Lung microvascular endothelial cell (primary cell): ENCODE measurements around the gene KIF6. TPM values are rescaled to one million over a fixed set of nuclear protein-coding genes. Genes with fewer than 3 reads are reported as not detected.
A peak's percentile ranks its signal among the peaks of the same experiment; 100 is the strongest.
"Not testable (repeated sequence)": the region's sequence is repeated elsewhere in the genome, so short reads cannot be mapped to it uniquely, and the experiment has no call there.

Experiments used
- DNase-seq, 2 donors: peaks; one replicate each; pipeline versions ENCODE4 v3.0.0 to v3.0.0-alpha.2; 2010; ENCODE audit warnings: low read depth in 2 of 2
- total RNA-seq: library from RNA; depleted of rRNA; stranded (reverse); fragments of >200 nt; gene quantifications from 2 replicates; pipeline ENCODE4 v1.2.1, GENCODE V29; 2014

Gene KIF6
- total RNA-seq = under 0.01 and 0.40 TPM in 2 replicates

DNA sequence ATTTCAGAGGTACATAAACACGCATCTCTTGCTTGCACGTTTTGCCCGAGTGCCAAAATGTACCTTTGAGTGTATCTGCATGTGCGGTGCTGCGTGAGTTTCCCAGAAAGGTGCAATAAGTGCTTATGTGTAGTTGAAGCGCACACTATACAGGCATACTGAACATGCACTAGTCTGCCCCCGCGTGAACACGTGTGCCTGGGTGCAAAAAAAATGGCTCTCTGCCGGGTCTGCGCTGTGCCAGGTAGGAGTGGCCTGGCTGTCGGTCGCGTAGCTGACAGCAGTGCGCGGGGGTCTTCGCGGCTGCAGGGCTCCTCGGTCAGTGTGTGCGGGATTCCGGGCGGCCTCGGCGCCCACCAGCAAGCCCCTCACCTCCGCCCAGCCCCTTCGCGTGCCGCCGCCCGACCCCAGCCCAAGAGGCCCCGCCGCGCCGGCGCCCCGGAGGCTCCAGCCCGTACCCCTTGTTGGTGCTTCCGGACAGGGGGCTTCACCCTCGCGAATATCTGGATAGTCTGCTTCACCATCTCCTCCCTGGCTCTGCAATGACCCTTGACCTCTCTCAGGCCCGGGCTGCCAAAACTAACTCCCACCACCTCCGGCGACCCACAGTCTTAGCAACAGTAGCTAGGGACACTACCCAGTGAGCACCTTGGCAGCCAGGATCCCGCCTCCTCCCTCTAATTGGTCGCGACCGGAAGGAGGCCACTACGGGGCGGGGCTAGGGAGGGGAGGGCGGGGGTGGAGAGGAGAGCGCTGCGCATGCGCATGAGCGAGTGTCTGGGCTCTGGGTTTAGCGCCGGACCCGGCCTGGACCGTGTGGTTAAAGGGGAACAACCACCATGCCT lies at the start of gene KIF6:
KIF6 (minus strand) TSS at position 622 of the 845 bp plus-strand sequence; CDS start at position 524, 98 bp downstream.
- peak; percentile 63 to 88 for DNase-seq

DNA sequence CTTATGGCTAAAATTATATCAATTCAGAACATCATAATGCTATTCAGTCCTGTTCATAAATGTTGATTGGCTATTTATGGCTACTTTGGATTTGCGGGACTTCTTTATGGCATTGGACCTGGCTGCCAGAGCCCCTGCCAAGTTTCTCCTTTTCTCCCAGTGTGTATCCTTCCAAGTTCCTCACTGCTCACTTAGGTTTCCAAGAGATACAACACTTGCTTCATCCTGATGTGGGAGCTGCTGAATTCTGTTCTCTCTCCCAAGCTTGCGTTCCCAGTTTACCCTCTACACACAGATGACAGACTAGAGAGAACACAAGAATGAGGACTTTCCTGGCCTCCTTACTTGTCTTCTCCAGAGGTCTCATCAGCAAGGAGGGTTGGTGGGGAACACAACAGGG lies 48.6 kb upstream of the KIF6 start:
- no peak for DNase-seq

GRCh38 chr6:39772559-39773273 lies 47.5 kb upstream of the KIF6 start:
- DNase-seq = no peak

- no peak for DNase-seq
Observed at GRCh38 chr6:39770446-39770845, 45.2 kb upstream of the KIF6 start.

DNA sequence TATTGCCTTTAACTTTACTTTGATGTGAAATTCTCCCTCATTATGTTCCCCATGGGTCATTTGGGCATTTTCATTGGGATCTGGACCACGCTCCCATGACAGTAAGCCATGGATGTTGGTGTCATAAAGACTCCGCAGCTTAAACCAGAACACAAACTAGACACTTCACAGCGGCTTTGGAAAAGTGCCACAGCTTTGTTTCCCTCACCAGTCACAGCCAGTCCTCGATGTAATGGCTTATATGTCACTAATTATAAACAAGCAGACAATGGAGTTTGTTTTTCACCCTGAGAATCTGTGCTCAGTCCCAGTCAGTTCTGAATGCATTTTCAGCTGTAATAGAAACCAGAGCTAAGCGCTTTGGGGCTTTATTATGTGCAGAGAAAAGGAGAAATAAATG lies 43.8 kb upstream of the KIF6 start:
- DNase-seq = no peak

DNA sequence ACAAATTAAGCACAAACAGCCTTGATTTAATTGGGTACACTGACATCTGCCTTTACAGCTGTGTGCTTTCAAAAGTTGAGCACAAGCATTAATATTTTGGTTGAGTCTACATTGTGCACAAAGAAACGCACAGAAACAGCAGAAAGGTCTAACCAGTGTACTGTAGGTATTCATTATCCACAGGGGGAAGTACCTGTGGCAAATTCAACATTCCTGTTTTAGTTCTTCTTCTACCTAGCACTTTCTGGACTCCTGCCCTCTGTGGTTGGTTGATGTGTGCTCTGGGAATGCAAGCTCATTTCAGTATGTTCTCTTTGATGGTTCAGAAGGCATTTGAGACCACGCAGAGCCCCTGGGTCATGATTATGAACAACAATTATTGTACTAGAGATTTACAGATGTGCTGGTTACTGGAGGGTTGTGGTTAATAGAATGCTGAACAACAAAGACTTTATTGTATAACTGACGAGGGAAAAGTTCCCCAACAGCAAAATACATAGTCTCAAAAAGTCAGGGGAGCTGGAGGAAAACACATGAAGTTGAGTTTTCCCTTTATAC lies 40.4 kb upstream of the KIF6 start:
- DNase-seq = no peak

DNA sequence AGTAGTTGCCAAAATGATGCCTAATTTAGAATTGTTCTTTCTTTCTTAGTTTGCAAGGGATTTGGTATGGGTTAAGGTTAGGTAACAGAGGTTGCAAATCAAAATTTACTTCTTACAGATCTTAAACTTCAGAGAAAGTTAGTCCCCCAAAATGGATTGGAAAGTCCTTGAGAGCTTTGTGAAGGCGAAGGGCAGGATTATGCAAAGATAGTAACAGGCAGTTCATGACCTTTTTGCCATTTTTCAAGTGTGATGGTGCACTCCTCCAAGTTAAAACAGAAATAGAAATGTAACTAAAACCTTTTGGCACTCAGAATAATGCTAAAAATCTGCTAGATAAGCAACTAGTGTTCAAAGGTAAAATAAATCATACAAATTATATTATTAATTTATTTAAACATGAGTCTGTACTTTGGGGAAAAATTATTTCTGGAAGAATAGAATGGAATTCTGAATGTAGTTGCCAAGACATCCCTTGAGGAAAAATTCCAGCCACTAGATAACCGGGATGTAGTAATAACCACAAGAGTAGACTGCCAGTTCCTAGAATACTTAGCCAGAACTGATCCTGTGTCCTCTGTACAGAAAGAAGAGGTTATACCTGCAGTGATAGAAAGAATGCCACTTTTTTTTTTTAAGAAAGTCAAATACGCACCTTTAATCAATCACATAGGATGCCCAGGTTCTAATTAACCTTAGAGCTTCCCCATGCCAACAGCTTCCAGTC lies 35.2 kb upstream of the KIF6 start:
- DNase-seq = no peak

GRCh38 chr6:39758905-39759605 lies 33.8 kb upstream of the KIF6 start:
- no peak for DNase-seq

- DNase-seq = no peak
Observed at GRCh38 chr6:39756582-39756981, 31.4 kb upstream of the KIF6 start.

DNA sequence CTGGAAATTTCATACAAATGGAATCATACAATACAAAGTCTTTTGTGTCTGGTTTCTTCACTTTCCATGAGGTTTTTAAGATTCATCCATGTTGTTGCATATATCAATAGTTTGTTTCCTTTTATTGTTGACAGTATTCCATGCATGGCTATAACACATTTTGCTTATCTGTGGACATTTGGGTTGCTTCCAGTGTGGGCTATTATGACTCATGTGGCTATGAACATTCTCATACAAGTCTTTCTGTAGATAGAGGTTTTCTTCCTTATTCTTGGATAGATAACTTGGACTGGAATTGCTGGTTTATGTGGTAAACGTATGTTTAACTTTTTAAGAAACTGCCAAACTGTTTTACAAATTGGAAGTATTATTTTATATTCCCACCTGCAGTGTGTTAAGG lies 30.0 kb upstream of the KIF6 start:
- DNase-seq = no peak

DNA sequence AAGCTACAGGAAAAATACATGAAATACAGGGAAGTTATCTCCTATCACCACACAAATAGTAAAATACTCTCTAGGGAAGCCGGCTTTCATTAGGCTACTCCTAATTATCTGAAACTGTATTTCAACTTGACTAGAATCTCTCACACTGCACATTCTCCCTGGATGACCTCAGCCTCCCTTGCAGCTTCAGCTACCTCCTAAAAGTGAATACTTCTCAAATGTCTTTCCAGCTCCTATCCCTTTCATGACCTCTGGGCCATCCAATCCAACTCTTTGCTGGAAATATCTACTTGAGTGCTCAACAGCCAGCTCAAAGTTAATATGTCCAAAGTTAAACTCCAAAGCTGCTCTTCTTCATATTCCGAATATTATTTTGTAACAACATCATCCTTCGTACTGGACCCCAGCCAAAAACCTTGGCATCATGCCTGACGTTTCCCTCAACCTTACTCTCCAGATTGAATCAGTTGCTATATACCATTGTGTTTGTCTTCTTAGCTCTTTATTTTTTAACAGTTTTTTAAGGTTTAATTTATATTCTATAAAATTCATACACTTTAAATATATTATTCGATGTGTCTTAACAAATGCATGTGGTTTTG lies 29.4 kb upstream of the KIF6 start:
- DNase-seq = no peak

DNA sequence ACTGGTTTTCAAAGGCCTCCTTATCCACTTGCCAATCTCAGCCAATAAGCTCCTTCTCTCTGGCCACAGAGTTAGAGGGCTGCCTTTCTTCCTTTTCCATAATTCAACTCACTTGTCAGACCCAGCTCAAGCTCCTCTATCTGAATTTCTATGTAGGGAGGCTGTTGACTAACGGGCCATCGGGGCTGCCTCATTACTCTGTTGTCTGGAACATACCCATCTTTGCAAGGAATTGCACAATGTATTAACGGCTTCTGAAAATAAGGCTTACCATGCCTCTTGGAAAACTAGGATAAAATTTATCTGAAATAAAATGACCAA lies 28.5 kb upstream of the KIF6 start:
- DNase-seq = no peak

DNA sequence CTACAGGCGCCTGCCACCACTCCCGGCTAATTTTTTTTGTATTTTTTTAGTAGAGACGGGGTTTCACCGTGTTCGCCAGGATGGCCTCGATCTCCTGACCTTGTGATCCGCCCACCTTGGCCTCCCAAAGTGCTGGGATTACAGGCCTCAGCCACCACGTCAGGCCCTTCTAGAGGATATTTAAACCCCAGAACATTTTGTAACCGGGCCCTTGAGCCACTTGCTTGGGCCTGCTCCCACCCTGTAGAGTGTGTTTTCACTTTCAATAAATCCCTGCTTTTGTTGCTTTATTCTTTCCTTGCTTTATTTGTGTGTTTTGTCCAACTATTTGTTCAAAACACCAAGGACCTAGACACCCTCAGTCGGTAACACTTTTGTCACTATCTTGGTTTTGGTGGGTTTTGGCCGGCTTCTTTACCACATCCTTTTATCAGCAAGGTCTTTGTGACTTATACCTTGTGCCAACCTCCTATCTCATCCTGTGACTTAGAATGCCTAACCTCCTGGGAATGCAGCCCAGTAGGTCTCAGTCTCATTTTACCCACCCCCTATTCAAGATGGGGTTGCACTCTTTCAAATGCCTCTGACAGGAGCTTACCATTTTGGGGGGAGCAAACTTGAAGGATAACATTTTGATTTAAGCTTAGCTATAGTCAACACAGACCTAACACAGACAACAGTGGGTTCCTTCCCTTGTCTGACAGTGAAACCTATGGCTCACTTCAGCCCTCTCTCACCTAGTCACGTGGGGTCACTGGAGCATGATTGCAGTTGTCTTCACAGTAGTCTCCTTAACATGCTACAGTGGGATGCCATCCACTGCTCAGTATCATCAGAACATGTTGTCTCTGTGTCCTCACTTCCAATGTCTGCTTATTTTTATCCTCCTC lies 27.9 kb upstream of the KIF6 start:
- no peak for DNase-seq

- DNase-seq = no peak
Observed at GRCh38 chr6:39746795-39747194, 21.6 kb upstream of the KIF6 start.

DNA sequence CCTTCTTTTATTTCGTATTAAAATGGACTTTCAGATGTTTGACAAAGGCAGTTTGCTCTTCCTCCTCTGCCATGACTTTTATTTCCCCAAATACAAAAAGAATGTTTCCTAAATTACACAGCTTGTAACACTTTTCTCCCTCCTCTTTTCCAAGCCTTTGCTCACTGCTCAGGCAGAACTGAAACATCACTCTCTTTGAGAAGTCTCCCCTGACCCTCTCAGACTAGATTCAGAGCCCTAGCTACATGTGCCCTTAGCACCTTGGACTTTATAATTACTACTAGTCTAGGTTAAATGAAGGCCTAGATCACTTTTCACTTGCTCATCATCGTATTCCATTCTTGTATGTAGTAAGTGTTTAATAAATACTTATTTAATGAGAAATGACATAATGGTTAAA lies 8.5 kb upstream of the KIF6 start:
- DNase-seq = no peak

DNA sequence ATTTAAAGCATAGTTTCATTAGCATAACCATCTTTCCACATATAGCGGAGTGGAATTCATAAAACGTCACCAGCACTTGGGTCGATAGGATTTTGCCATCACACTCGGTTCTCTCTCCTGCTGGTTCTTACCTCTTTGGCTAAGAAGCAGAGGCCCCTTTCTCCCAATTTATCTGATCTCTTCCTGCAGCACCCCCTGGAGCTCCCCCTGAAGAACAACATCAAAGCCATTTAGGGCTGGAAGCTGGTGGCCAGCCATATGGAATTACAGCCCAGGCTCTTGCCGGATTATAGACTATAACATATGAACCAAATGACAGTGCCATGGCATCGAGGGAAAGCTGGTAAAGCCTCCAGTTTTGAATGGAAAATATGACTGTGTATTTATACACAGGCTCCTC lies 6.4 kb upstream of the KIF6 start:
- DNase-seq = no peak

GRCh38 chr6:39729945-39730344 lies 4.7 kb upstream of the KIF6 start:
- no peak for DNase-seq

- DNase-seq = no peak
Observed at GRCh38 chr6:39725632-39725997, 407 bp upstream of the KIF6 start.

GRCh38 chr6:39723350-39723749 lies 1.9 kb downstream of the KIF6 start:
- DNase-seq = not testable (repeated sequence)

GRCh38 chr6:39714802-39715201 lies 10.4 kb downstream of the KIF6 start:
- DNase-seq = no peak
